Liver (tissue), 9 donors: ENCODE results near the gene TSPEAR. TPM values are rescaled to one million over a fixed set of nuclear protein-coding genes. Genes with fewer than 3 reads are reported as not detected.
"Not testable (repeated sequence)": the region's sequence is repeated elsewhere in the genome, so short reads cannot be mapped to it uniquely, and the experiment has no call there.

Experiments
- DNase-seq: peaks from one replicate; pipeline ENCODE4 v3.0.0-alpha.2; 2017; ENCODE audit warnings: low spot score
- H3K27ac ChIP-seq, 2 donors: one replicate each; pipeline ENCODE4 v1.7.0; 2013; ENCODE audit warnings: inconsistent platforms in 2 of 2, low read length in 2 of 2, control low read depth in 1 of 2, low read depth in 1 of 2, mild to moderate bottlenecking in 1 of 2
- H3K27me3 ChIP-seq, 4 donors: one replicate each; pipeline versions ENCODE4 v1.6.1 to v1.7.0; 2013; ENCODE audit warnings: low read length in 3 of 4, inconsistent platforms in 1 of 4, mild to moderate bottlenecking in 1 of 4, moderate library complexity in 1 of 4; ENCODE audit not compliant: control insufficient read depth in 4 of 4, insufficient read depth in 4 of 4
- H3K36me3 ChIP-seq, 4 donors: one replicate each; pipeline versions ENCODE4 v1.6.1 to v1.7.0; 2013; ENCODE audit warnings: low read length in 3 of 4, mild to moderate bottlenecking in 3 of 4, low read depth in 1 of 4, moderate library complexity in 1 of 4; ENCODE audit not compliant: control insufficient read depth in 4 of 4, insufficient read depth in 3 of 4
- H3K4me1 ChIP-seq, 4 donors: one replicate each; pipeline versions ENCODE4 v1.6.1 to v1.7.0; 2013; ENCODE audit warnings: low read length in 3 of 4, mild to moderate bottlenecking in 3 of 4, moderate library complexity in 1 of 4; ENCODE audit not compliant: control insufficient read depth in 4 of 4, insufficient read depth in 4 of 4
- H3K4me3 ChIP-seq, 3 donors: one replicate each; pipeline versions ENCODE4 v1.6.1 to v1.7.0; 2013; ENCODE audit warnings: low read length in 3 of 3, control low read depth in 1 of 3, low read depth in 1 of 3, mild to moderate bottlenecking in 1 of 3
- H3K9ac ChIP-seq, 2 donors: one replicate each; pipeline ENCODE4 v1.7.0; 2013; ENCODE audit warnings: low read length in 2 of 2, mild to moderate bottlenecking in 2 of 2, moderate library complexity in 2 of 2, control low read depth in 1 of 2, low read depth in 1 of 2
- H3K9me3 ChIP-seq, 4 donors: one replicate each; pipeline versions ENCODE4 v1.6.1 to v1.7.0; 2013; ENCODE audit warnings: low read length in 3 of 4; ENCODE audit not compliant: control insufficient read depth in 4 of 4
- FOXA1 ChIP-seq: IDR thresholded peaks from 2 replicates; pipeline ENCODE4 v1.6.1; 2016; ENCODE audit warnings: antibody characterized with exemption
- GABPA ChIP-seq, 2 donors: IDR thresholded peaks in 1 of 2; conservative IDR thresholded peaks in 1 of 2; 2 replicates each; pipeline ENCODE4 v1.6.1; 2016; ENCODE audit warnings: antibody characterized with exemption in 2 of 2, mild to moderate bottlenecking in 1 of 2, moderate library complexity in 1 of 2
- HNF4A ChIP-seq, 2 donors: conservative IDR thresholded peaks; 2 replicates each; pipeline ENCODE4 v1.6.1; 2016; ENCODE audit warnings: antibody characterized with exemption in 2 of 2, mild to moderate bottlenecking in 2 of 2
- HNF4G ChIP-seq: IDR thresholded peaks from 2 replicates; pipeline ENCODE4 v1.6.1; 2016; ENCODE audit warnings: antibody characterized with exemption
- JUND ChIP-seq, 2 donors: IDR thresholded peaks; 2 replicates each; pipeline ENCODE4 v1.6.1; 2016; ENCODE audit warnings: antibody characterized with exemption in 2 of 2
- RAD21 ChIP-seq, 2 donors: IDR thresholded peaks; 2 replicates each; pipeline ENCODE4 v1.6.1; 2016; ENCODE audit warnings: antibody characterized with exemption in 2 of 2, mild to moderate bottlenecking in 2 of 2
- SP1 ChIP-seq: IDR thresholded peaks from 2 replicates; pipeline ENCODE4 v1.6.1; 2018; ENCODE audit warnings: antibody characterized with exemption, mild to moderate bottlenecking
- TAF1 ChIP-seq: conservative IDR thresholded peaks from 2 replicates; pipeline ENCODE4 v1.6.1; 2016; ENCODE audit warnings: antibody characterized with exemption, mild to moderate bottlenecking
- YY1 ChIP-seq: IDR thresholded peaks from 2 replicates; pipeline ENCODE4 v1.6.1; 2016; ENCODE audit warnings: antibody characterized with exemption, mild to moderate bottlenecking
- WGBS: extraction: QIAGEN DNeasy Blood & Tissue Kit; methylation state at CpG from one replicate; pipeline ENCODE4 v1.1.7; 2013; 5-methylcytosine and 5-hydroxymethylcytosine counted together
- polyA plus RNA-seq, 2 donors: library from polyadenylated mRNA; stranded (reverse) in 1 of 2; unstranded in 1 of 2; fragments of 200-250 nt in 1 of 2; fragments of >200 nt in 1 of 2; fragmentation: Nextera tagmentation in 1 of 2; extraction: Ambion mirVana in 1 of 2; gene quantifications; one replicate each; pipeline versions ENCODE4 v1.2.1 to v1.2.3, GENCODE V29; 2013 to 2015
- total RNA-seq, 2 donors: library from RNA; depleted of rRNA; stranded (reverse); fragments of >200 nt; gene quantifications; one replicate each; pipeline ENCODE4 v1.2.3, GENCODE V29; 2014
- TF ChIP-seq, protein P1 (sequence below): IDR thresholded peaks from 2 replicates; pipeline ENCODE4 v1.6.1; 2016; ENCODE audit warnings: antibody characterized with exemption
- TF ChIP-seq, protein P2 (sequence below): IDR thresholded peaks from 2 replicates; pipeline ENCODE4 v1.6.1; 2016; ENCODE audit warnings: antibody characterized with exemption
- TF ChIP-seq, protein P3 (sequence below): fragments of 150-350 bp; IDR thresholded peaks from 2 replicates; pipeline ENCODE4 v1.5.1; 2017; ENCODE audit warnings: improper control_type of control experiment, low read depth, low read length; ENCODE audit not compliant: missing input control
- TF ChIP-seq, protein P4 (sequence below): IDR thresholded peaks from 2 replicates; pipeline ENCODE4 v1.6.1; 2016; ENCODE audit warnings: antibody characterized with exemption
- TF ChIP-seq, protein P5 (sequence below): IDR thresholded peaks from 2 replicates; pipeline ENCODE4 v1.6.1; 2016; ENCODE audit warnings: antibody characterized with exemption, mild to moderate bottlenecking
- donor health status: healthy.
- donor health status: healthy.
- donor health status: healthy.
- donor health status: healthy.
- donor health status: healthy.

The TSPEAR gene
- total and polyA plus RNA-seq, 4 donors = under 0.01 to 0.14 (median 0.01) TPM; not detected in 1

DNA sequence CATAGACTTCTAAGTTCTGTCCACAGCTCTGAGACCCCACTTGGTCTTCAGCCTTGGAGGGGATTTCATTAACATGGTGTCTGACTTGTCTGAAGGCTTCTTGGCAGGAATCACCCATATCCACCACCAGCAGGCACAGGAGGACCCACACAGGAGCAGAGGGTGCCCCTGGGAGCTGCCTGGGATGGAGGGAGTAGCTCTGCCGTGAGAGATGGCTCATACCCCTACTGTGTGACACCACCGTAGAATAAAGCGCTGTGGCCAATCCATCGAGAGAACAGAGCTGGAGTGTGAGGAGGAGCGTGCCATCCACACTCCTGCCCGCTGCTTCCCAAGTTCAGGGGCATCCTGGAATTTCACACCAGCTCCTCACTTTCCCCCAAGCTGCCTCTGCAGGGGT, 26.3 kb downstream of the TSPEAR start:
- H3K36me3 ChIP-seq, H3K27me3 ChIP-seq, H3K9ac ChIP-seq, H3K4me1 ChIP-seq, DNase-seq, H3K27ac ChIP-seq, H3K9me3 ChIP-seq, H3K4me3 ChIP-seq: not testable (repeated sequence)
- WGBS = 67% methylated on average over 6 of the region's 6 CpGs

DNA sequence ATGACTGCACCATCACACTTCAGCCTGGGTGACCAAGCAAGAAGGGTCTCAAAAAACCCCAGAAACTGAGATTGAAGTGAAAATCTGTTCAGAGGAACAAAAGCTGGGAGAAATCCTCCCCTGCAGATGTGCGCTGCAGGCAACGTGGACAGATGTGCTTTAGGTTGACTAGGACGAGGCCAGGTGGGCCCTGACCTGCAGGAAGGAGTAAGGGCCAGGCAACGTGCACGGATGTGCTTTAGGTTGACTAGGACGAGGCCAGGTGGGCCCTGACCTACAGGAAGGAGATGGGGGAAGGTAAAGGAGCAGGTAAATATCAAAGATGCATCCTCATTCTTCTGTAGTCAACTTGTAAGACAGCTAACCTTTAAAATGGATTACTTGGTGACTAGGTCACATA, 26.9 kb downstream of the TSPEAR start:
- H3K27ac ChIP-seq = no peak overlapping the region
- no peaks in the 10 kb centered on the region for H3K36me3 ChIP-seq
- H3K9me3 ChIP-seq = no peaks in the 10 kb centered on the region
- no peak overlapping the region for H3K9ac ChIP-seq
- peaks cover 0 to 2% (median under 1%) of the 10 kb centered on the region in 4 donors for H3K27me3 ChIP-seq
- no peak overlapping the region for H3K4me3 ChIP-seq
- H3K4me1 ChIP-seq = no peaks in the 10 kb centered on the region
- WGBS = 61% methylated on average over 6 of the region's 6 CpGs
- no peak for DNase-seq
- no peak for TF ChIP-seq HNF4G
- TF ChIP-seq, protein P1, sequence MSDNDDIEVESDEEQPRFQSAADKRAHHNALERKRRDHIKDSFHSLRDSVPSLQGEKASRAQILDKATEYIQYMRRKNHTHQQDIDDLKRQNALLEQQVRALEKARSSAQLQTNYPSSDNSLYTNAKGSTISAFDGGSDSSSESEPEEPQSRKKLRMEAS = no peak
- TF ChIP-seq, protein P2, sequence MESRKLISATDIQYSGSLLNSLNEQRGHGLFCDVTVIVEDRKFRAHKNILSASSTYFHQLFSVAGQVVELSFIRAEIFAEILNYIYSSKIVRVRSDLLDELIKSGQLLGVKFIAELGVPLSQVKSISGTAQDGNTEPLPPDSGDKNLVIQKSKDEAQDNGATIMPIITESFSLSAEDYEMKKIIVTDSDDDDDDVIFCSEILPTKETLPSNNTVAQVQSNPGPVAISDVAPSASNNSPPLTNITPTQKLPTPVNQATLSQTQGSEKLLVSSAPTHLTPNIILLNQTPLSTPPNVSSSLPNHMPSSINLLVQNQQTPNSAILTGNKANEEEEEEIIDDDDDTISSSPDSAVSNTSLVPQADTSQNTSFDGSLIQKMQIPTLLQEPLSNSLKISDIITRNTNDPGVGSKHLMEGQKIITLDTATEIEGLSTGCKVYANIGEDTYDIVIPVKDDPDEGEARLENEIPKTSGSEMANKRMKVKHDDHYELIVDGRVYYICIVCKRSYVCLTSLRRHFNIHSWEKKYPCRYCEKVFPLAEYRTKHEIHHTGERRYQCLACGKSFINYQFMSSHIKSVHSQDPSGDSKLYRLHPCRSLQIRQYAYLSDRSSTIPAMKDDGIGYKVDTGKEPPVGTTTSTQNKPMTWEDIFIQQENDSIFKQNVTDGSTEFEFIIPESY = no peak
- TF ChIP-seq YY1 = no peak
- TF ChIP-seq, protein P3, sequence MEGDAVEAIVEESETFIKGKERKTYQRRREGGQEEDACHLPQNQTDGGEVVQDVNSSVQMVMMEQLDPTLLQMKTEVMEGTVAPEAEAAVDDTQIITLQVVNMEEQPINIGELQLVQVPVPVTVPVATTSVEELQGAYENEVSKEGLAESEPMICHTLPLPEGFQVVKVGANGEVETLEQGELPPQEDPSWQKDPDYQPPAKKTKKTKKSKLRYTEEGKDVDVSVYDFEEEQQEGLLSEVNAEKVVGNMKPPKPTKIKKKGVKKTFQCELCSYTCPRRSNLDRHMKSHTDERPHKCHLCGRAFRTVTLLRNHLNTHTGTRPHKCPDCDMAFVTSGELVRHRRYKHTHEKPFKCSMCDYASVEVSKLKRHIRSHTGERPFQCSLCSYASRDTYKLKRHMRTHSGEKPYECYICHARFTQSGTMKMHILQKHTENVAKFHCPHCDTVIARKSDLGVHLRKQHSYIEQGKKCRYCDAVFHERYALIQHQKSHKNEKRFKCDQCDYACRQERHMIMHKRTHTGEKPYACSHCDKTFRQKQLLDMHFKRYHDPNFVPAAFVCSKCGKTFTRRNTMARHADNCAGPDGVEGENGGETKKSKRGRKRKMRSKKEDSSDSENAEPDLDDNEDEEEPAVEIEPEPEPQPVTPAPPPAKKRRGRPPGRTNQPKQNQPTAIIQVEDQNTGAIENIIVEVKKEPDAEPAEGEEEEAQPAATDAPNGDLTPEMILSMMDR = no peak
- TF ChIP-seq JUND (IDR thresholded peaks at IDR 0.05) = no peak
- TF ChIP-seq SP1 = no peak
- TF ChIP-seq, protein P4, sequence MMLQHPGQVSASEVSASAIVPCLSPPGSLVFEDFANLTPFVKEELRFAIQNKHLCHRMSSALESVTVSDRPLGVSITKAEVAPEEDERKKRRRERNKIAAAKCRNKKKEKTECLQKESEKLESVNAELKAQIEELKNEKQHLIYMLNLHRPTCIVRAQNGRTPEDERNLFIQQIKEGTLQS = no peak
- TF ChIP-seq, protein P5, sequence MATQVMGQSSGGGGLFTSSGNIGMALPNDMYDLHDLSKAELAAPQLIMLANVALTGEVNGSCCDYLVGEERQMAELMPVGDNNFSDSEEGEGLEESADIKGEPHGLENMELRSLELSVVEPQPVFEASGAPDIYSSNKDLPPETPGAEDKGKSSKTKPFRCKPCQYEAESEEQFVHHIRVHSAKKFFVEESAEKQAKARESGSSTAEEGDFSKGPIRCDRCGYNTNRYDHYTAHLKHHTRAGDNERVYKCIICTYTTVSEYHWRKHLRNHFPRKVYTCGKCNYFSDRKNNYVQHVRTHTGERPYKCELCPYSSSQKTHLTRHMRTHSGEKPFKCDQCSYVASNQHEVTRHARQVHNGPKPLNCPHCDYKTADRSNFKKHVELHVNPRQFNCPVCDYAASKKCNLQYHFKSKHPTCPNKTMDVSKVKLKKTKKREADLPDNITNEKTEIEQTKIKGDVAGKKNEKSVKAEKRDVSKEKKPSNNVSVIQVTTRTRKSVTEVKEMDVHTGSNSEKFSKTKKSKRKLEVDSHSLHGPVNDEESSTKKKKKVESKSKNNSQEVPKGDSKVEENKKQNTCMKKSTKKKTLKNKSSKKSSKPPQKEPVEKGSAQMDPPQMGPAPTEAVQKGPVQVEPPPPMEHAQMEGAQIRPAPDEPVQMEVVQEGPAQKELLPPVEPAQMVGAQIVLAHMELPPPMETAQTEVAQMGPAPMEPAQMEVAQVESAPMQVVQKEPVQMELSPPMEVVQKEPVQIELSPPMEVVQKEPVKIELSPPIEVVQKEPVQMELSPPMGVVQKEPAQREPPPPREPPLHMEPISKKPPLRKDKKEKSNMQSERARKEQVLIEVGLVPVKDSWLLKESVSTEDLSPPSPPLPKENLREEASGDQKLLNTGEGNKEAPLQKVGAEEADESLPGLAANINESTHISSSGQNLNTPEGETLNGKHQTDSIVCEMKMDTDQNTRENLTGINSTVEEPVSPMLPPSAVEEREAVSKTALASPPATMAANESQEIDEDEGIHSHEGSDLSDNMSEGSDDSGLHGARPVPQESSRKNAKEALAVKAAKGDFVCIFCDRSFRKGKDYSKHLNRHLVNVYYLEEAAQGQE = no peak
- TF ChIP-seq GABPA (IDR thresholded peaks at IDR 0.05 in 1 of 2, conservative IDR thresholded peaks at IDR 0.05 in 1 of 2) = no peak
- TF ChIP-seq HNF4A (conservative IDR thresholded peaks at IDR 0.05) = no peak
- TF ChIP-seq TAF1 = no peak
- TF ChIP-seq RAD21 (IDR thresholded peaks at IDR 0.05) = no peak
- TF ChIP-seq FOXA1 = no peak
